Keratinocyte (primary cell): Measurements from ENCODE around the gene CD2AP. TPM values are rescaled to one million over a fixed set of nuclear protein-coding genes. Genes with fewer than 3 reads are reported as not detected.
A peak's percentile ranks its signal among the peaks of the same experiment; 100 is the strongest.
"Not testable (repeated sequence)": the region's sequence is repeated elsewhere in the genome, so short reads cannot be mapped to it uniquely, and the experiment has no call there.

Experiments used
- DNase-seq: peaks from one replicate; pipeline ENCODE4 v3.0.0-alpha.2; 2011; ENCODE audit warnings: low read depth, missing footprints, low spot score
- FAIRE-seq: peaks from 2 replicates; lab custom pipeline; 2011; peaks lifted over from hg19 to GRCh38; lab: Jason Lieb, UNC
- H2AFZ ChIP-seq: 2 replicates; pipeline ENCODE4 v1.6.0; 2012; ENCODE audit warnings: low read length, control low read depth, inconsistent platforms; ENCODE audit not compliant: control insufficient read depth
- H3K27ac ChIP-seq: 2 replicates; pipeline ENCODE4 v1.5.1; 2011; ENCODE audit warnings: low read length; ENCODE audit not compliant: control insufficient read depth, insufficient read depth
- H3K27me3 ChIP-seq: 3 replicates; pipeline ENCODE4 v1.6.0; 2011; ENCODE audit warnings: low read length; ENCODE audit not compliant: control insufficient read depth, insufficient read depth; ENCODE audit errors: extremely low read depth
- H3K36me3 ChIP-seq, 2 experiments: 2 replicates in 1 of 2; 3 replicates in 1 of 2; pipeline ENCODE4 v1.5.1; 2011; ENCODE audit warnings: low read length in 2 of 2, mild to moderate bottlenecking in 1 of 2; ENCODE audit not compliant: control insufficient read depth in 2 of 2, insufficient read depth in 2 of 2; ENCODE audit errors: extremely low read depth in 1 of 2
- H3K4me1 ChIP-seq: 3 replicates; pipeline ENCODE4 v1.5.1; 2011; ENCODE audit warnings: low read length; ENCODE audit not compliant: control insufficient read depth, insufficient read depth; ENCODE audit errors: extremely low read depth
- H3K4me2 ChIP-seq: 3 replicates; pipeline ENCODE4 v1.6.0; 2011; ENCODE audit warnings: low read depth, low read length; ENCODE audit not compliant: control insufficient read depth, insufficient read depth; ENCODE audit errors: extremely low read depth
- H3K4me3 ChIP-seq, 3 experiments: fragments of 200-600 bp in 1 of 3; sonication (generic) in 1 of 3; 2 replicates in 2 of 3; 3 replicates in 1 of 3; pipeline ENCODE4 v1.5.1; 2011 to 2016; ENCODE audit warnings: low read length in 3 of 3, mild to moderate bottlenecking in 3 of 3, control low read depth in 2 of 3, inconsistent platforms in 1 of 3, low read depth in 1 of 3, mixed read lengths in 1 of 3, mixed run types in 1 of 3, moderate library complexity in 1 of 3; ENCODE audit not compliant: control insufficient read depth in 2 of 3, insufficient read depth in 2 of 3; ENCODE audit errors: extremely low read depth in 1 of 3
- H3K79me2 ChIP-seq: 2 replicates; pipeline ENCODE4 v1.6.0; 2012; ENCODE audit warnings: low read length; ENCODE audit not compliant: control insufficient read depth, insufficient read depth
- H3K9ac ChIP-seq: 3 replicates; pipeline ENCODE4 v1.6.0; 2011; ENCODE audit warnings: low read length; ENCODE audit not compliant: control insufficient read depth, insufficient read depth; ENCODE audit errors: extremely low read depth
- H3K9me1 ChIP-seq: 3 replicates; pipeline ENCODE4 v1.6.0; 2011; ENCODE audit warnings: low read length; ENCODE audit not compliant: control insufficient read depth, insufficient read depth; ENCODE audit errors: extremely low read depth
- H3K9me3 ChIP-seq: 2 replicates; pipeline ENCODE4 v1.5.1; 2012; ENCODE audit warnings: low read depth, low read length; ENCODE audit not compliant: control insufficient read depth
- H4K20me1 ChIP-seq: 3 replicates; pipeline ENCODE4 v1.6.0; 2011; ENCODE audit warnings: low read length; ENCODE audit not compliant: control insufficient read depth, insufficient read depth; ENCODE audit errors: extremely low read depth
- CTCF ChIP-seq, 3 experiments: IDR thresholded peaks in 1 of 3; conservative IDR thresholded peaks in 1 of 3; optimal IDR thresholded peaks in 1 of 3; 2 replicates in 2 of 3; 3 replicates in 1 of 3; pipeline versions ENCODE3 to v1.5.1; 2011; ENCODE audit warnings: low read length in 3 of 3, mild to moderate bottlenecking in 3 of 3, moderate library complexity in 2 of 3, control low read depth in 1 of 3, inconsistent platforms in 1 of 3; ENCODE audit not compliant: insufficient read depth in 2 of 3; ENCODE audit errors: extremely low read depth in 1 of 3
- EZH2 ChIP-seq: IDR thresholded peaks from one replicate; pipeline ENCODE4 v1.6.1; 2012; ENCODE audit warnings: inconsistent platforms, mild to moderate bottlenecking, low read length, moderate library complexity
- dilution Hi-C: fragments of 300-500 bp; cut with MboI; formaldehyde crosslinking; loops from one replicate; pipeline ENCODE4 v1.7.0; 2020; ENCODE audit warnings: low sequenced_read_pairs; ENCODE audit not compliant: extremely low pct_ligation_motif_present
- polyA plus RNA-seq, 5 experiments: library from polyadenylated mRNA; depleted of rRNA in 3 of 5; stranded (reverse) in 3 of 5; stranded (forward) in 1 of 5; unstranded in 1 of 5; fragments of >200 nt; gene quantifications; 1 replicate in 1 of 5; 2 replicates in 3 of 5; 3 replicates in 1 of 5; pipeline versions ENCODE4 v1.2.1 to v1.2.3, GENCODE V29; 2011 to 2012; ENCODE audit warnings: missing spikeins in 2 of 5, low read depth in 1 of 5, low replicate concordance in 1 of 5

CD2AP gene
- polyA plus RNA-seq, 1 donor (not counting 4 experiments of a cell fraction or from before 2014, with no cell fraction given): 23.9 TPM

- FAIRE-seq: no peak
- no peaks in the 10 kb centered on the region for H4K20me1 ChIP-seq
- H3K9me1 ChIP-seq: no peaks in the 10 kb centered on the region
- no peak overlapping the region for H3K9ac ChIP-seq
- no peak overlapping the region for H3K4me3 ChIP-seq
- no peak overlapping the region for H3K4me2 ChIP-seq
- no peak overlapping the region for H3K27ac ChIP-seq
- dilution Hi-C loops: no loop called here
- H2AFZ ChIP-seq: no peak overlapping the region
- no peaks in the 10 kb centered on the region for H3K4me1 ChIP-seq
- no peaks in the 10 kb centered on the region for H3K36me3 ChIP-seq
- H3K79me2 ChIP-seq: no peaks in the 10 kb centered on the region
- H3K27me3 ChIP-seq: no peaks in the 10 kb centered on the region
- no peaks in the 10 kb centered on the region for H3K9me3 ChIP-seq
- TF ChIP-seq EZH2 (no peak), CTCF (optimal IDR thresholded peaks at IDR 0.05 in 1 of 3, IDR thresholded peaks at IDR 0.05 in 1 of 3, conservative IDR thresholded peaks at IDR 0.05 in 1 of 3; ENCODE audit: extremely low read depth in 1 of 3, insufficient read depth in 2 of 3, low read length in 3 of 3) (no peak)
- no peak for DNase-seq
These were observed 36.9 kb upstream of the CD2AP start for GRCh38 chr6:47440719-47441118.

- H3K9ac ChIP-seq, FAIRE-seq, H3K79me2 ChIP-seq, H3K4me3 ChIP-seq, H4K20me1 ChIP-seq, H3K27me3 ChIP-seq, H3K9me3 ChIP-seq, DNase-seq, dilution Hi-C loops, H3K36me3 ChIP-seq, H2AFZ ChIP-seq, H3K4me1 ChIP-seq, H3K4me2 ChIP-seq, H3K27ac ChIP-seq, H3K9me1 ChIP-seq: not testable (repeated sequence)
These were observed 32.6 kb upstream of the CD2AP start for GRCh38 chr6:47444964-47445363.

- Histone ChIP-seq H3K79me2 (no peaks in the 10 kb centered on the region), H3K36me3 (no peaks in the 10 kb centered on the region), H3K27ac (no peak overlapping the region), H4K20me1 (no peaks in the 10 kb centered on the region), H3K4me3 (no peak overlapping the region), H3K27me3 (no peaks in the 10 kb centered on the region), H3K9ac (no peak overlapping the region), H3K4me2 (no peak overlapping the region), H3K4me1 (no peaks in the 10 kb centered on the region), H2AFZ (no peak overlapping the region), H3K9me1 (no peaks in the 10 kb centered on the region), H3K9me3 (no peaks in the 10 kb centered on the region)
- peak; percentile 29 for FAIRE-seq
- TF ChIP-seq EZH2: no peak
- TF ChIP-seq CTCF (optimal IDR thresholded peaks at IDR 0.05 in 1 of 3, IDR thresholded peaks at IDR 0.05 in 1 of 3, conservative IDR thresholded peaks at IDR 0.05 in 1 of 3; ENCODE audit: extremely low read depth in 1 of 3, insufficient read depth in 2 of 3, low read length in 3 of 3): no peak
- dilution Hi-C loops: no loop called here
- no peak for DNase-seq
These were observed 30.8 kb upstream of the CD2AP start for GRCh38 chr6:47446669-47447330.
